Measurements from ENCODE around the gene NISCH.
A peak's percentile ranks its signal among the peaks of the same experiment; 100 is the strongest.

DNA sequence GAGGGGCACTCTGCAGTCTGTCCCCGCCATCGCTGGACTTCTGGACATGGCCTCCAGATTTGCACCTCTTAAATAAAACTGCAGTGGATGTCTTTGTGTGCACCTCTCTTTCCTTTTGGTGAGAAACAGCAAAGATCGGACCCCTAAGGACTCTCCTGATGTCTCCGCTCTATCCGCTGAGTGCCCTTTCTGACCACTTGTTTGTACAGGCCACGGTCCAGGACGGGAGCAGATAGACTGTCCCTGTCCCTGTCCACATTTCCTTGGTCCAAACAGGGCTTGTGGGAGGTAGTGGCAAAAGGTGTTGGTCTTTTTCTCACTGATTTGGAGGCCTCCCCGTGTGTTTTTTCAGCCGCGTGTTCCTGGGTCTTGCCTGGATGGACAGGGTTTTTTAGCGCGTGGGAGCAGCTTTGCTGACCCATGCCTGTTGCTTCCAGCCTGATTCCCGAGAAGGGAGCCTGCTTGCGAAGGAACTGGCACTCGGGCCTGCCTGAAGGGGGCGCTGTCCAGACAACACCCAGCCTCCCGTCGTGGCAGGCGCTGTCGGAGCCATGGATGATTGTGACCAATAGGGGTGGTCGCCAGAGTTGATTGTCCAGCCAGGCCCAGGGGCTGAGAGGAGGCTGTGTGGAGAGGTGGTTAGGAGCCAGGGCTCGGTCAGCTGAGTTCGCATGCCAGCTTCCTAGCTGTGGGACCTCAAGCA lies 26.6 kb downstream of the NISCH start:
- no peak for TF ChIP-seq POLR2AphosphoS5 (IDR thresholded peaks at IDR 0.05; ENCODE audit: insufficient read depth, low read depth, low read length)
- TF ChIP-seq, protein P1, sequence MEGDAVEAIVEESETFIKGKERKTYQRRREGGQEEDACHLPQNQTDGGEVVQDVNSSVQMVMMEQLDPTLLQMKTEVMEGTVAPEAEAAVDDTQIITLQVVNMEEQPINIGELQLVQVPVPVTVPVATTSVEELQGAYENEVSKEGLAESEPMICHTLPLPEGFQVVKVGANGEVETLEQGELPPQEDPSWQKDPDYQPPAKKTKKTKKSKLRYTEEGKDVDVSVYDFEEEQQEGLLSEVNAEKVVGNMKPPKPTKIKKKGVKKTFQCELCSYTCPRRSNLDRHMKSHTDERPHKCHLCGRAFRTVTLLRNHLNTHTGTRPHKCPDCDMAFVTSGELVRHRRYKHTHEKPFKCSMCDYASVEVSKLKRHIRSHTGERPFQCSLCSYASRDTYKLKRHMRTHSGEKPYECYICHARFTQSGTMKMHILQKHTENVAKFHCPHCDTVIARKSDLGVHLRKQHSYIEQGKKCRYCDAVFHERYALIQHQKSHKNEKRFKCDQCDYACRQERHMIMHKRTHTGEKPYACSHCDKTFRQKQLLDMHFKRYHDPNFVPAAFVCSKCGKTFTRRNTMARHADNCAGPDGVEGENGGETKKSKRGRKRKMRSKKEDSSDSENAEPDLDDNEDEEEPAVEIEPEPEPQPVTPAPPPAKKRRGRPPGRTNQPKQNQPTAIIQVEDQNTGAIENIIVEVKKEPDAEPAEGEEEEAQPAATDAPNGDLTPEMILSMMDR (IDR thresholded peaks at IDR 0.05; ENCODE audit: extremely low read depth in 1 of 2, insufficient read depth in 1 of 2, low read depth in 1 of 2, low read length in 2 of 2): peak; percentile 66 to 71

Measured in endothelial cell of umbilical vein (primary cell).